H9 (cell line): Measurements from ENCODE around the gene ASPSCR1. TPM values are rescaled to one million over a fixed set of nuclear protein-coding genes. Genes with fewer than 3 reads are reported as not detected.

Experiments
- DNase-seq: peaks from one replicate; pipeline ENCODE4 v3.0.0-alpha.2; 2017
- H2AFZ ChIP-seq: one replicate; pipeline ENCODE4 v1.6.1; 2013; ENCODE audit warnings: mild to moderate bottlenecking, low read length, control low read depth, moderate library complexity
- H2AK5ac ChIP-seq: 2 replicates; pipeline ENCODE4 v1.6.1; 2013; ENCODE audit warnings: low read length, control low read depth, mixed read lengths; ENCODE audit not compliant: insufficient read length
- H2BK120ac ChIP-seq: one replicate; pipeline ENCODE4 v1.6.1; 2013; ENCODE audit warnings: low read depth, mild to moderate bottlenecking, low read length, control low read depth, inconsistent platforms; ENCODE audit not compliant: poor library complexity, severe bottlenecking
- H2BK12ac ChIP-seq: 2 replicates; pipeline ENCODE4 v1.6.1; 2013; ENCODE audit warnings: low read length, control low read depth, mixed read lengths, low read depth; ENCODE audit not compliant: insufficient read length
- H2BK15ac ChIP-seq: 2 replicates; pipeline ENCODE4 v1.6.1; 2013; ENCODE audit warnings: low read depth, low read length, control low read depth
- H2BK20ac ChIP-seq: one replicate; pipeline ENCODE4 v1.6.1; 2013; ENCODE audit warnings: low read depth, mild to moderate bottlenecking, low read length, control low read depth, inconsistent platforms; ENCODE audit not compliant: poor library complexity, severe bottlenecking
- H2BK5ac ChIP-seq: 2 replicates; pipeline ENCODE4 v1.6.1; 2013; ENCODE audit warnings: low read length, control low read depth, mixed read lengths; ENCODE audit not compliant: insufficient read length
- H3K14ac ChIP-seq: 2 replicates; pipeline ENCODE4 v1.6.1; 2013; ENCODE audit warnings: low read length, control low read depth; ENCODE audit not compliant: insufficient read depth
- H3K18ac ChIP-seq: 2 replicates; pipeline ENCODE4 v1.6.1; 2013; ENCODE audit warnings: low read depth, mild to moderate bottlenecking, mixed read lengths, low read length, control low read depth; ENCODE audit not compliant: insufficient read length
- H3K23ac ChIP-seq: 2 replicates; pipeline ENCODE4 v1.6.1; 2013; ENCODE audit warnings: low read length, control low read depth, mixed read lengths, low read depth; ENCODE audit not compliant: insufficient read length
- H3K23me2 ChIP-seq: 2 replicates; pipeline ENCODE4 v1.6.1; 2013; ENCODE audit warnings: low read depth, mild to moderate bottlenecking, mixed read lengths, low read length, control low read depth; ENCODE audit not compliant: insufficient read length, poor library complexity, severe bottlenecking
- H3K27ac ChIP-seq: 2 replicates; pipeline ENCODE4 v1.5.1; 2013; ENCODE audit warnings: low read length, control low read depth, mixed read lengths, low read depth; ENCODE audit not compliant: insufficient read length
- H3K27me3 ChIP-seq: 2 replicates; pipeline ENCODE4 v1.6.1; 2013; ENCODE audit warnings: low read length, control low read depth, inconsistent platforms; ENCODE audit not compliant: insufficient read depth
- H3K4ac ChIP-seq: 2 replicates; pipeline ENCODE4 v1.6.1; 2013; ENCODE audit warnings: low read depth, mild to moderate bottlenecking, control low read depth, inconsistent platforms, low read length, moderate library complexity
- H3K4me1 ChIP-seq: 2 replicates; pipeline ENCODE4 v1.6.1; 2013; ENCODE audit warnings: low read length, control low read depth, inconsistent platforms; ENCODE audit not compliant: insufficient read depth
- H3K4me2 ChIP-seq: 2 replicates; pipeline ENCODE4 v1.6.1; 2013; ENCODE audit warnings: low read length, control low read depth, mixed read lengths; ENCODE audit not compliant: insufficient read length, insufficient read depth
- H3K56ac ChIP-seq: 2 replicates; pipeline ENCODE4 v1.6.1; 2013; ENCODE audit warnings: low read depth, mild to moderate bottlenecking, mixed read lengths, low read length, control low read depth; ENCODE audit not compliant: insufficient read length
- H3K79me1 ChIP-seq: 2 replicates; pipeline ENCODE4 v1.6.1; 2013; ENCODE audit warnings: low read depth, mild to moderate bottlenecking, moderate library complexity, low read length, control low read depth, inconsistent platforms; ENCODE audit not compliant: insufficient read depth, poor library complexity, severe bottlenecking
- H3K79me2 ChIP-seq: 2 replicates; pipeline ENCODE4 v1.6.1; 2013; ENCODE audit warnings: low read length, control low read depth, inconsistent platforms; ENCODE audit not compliant: insufficient read depth
- H3K9ac ChIP-seq: 2 replicates; pipeline ENCODE4 v1.6.1; 2013; ENCODE audit warnings: low read length, control low read depth, mixed read lengths; ENCODE audit not compliant: insufficient read length; ENCODE audit errors: extremely low read depth
- H3K9me3 ChIP-seq: one replicate; pipeline ENCODE4 v1.6.1; 2013; ENCODE audit warnings: low read depth, low read length, inconsistent platforms; ENCODE audit not compliant: control insufficient read depth
- H3T11ph ChIP-seq: one replicate; pipeline ENCODE4 v1.6.1; 2013; ENCODE audit warnings: mild to moderate bottlenecking, low read length, control low read depth, inconsistent platforms
- H4K20me1 ChIP-seq: one replicate; pipeline ENCODE4 v1.6.1; 2013; ENCODE audit not compliant: control insufficient read depth, insufficient read length, insufficient read depth
- H4K5ac ChIP-seq: 2 replicates; pipeline ENCODE4 v1.6.1; 2013; ENCODE audit warnings: low read depth, mild to moderate bottlenecking, mixed read lengths, low read length, control low read depth; ENCODE audit not compliant: insufficient read length
- H4K8ac ChIP-seq: replicated peaks from 2 replicates; pipeline ENCODE4 v1.6.1; 2013; ENCODE audit warnings: low read length, control low read depth, mixed read lengths, low read depth; ENCODE audit not compliant: insufficient read length
- H4K91ac ChIP-seq: 2 replicates; pipeline ENCODE4 v1.6.1; 2013; ENCODE audit warnings: low read depth, mild to moderate bottlenecking, moderate library complexity, mixed read lengths, low read length, control low read depth; ENCODE audit not compliant: insufficient read length
- H3K27ac Mint-ChIP-seq, 3 experiments: 2 replicates in 2 of 3; 3 replicates in 1 of 3; pipeline ENCODE4 v1.8.0; 2020 to 2021; ENCODE audit warnings: mixed read lengths in 3 of 3, mild to moderate bottlenecking in 1 of 3, moderate library complexity in 1 of 3
- H3K27me3 Mint-ChIP-seq: 2 replicates; pipeline ENCODE4 v1.8.0; 2021; ENCODE audit warnings: low read depth, mild to moderate bottlenecking, moderate library complexity, mixed read lengths
- H3K36me3 Mint-ChIP-seq, 3 experiments: 2 replicates in 2 of 3; 3 replicates in 1 of 3; pipeline ENCODE4 v1.8.0; 2020 to 2021; ENCODE audit warnings: low read depth in 3 of 3, mixed read lengths in 3 of 3; ENCODE audit not compliant: insufficient read depth in 1 of 3
- H3K4me1 Mint-ChIP-seq, 2 experiments: 2 replicates each; pipeline ENCODE4 v1.8.0; 2020; ENCODE audit warnings: mixed read lengths in 2 of 2
- H3K4me3 Mint-ChIP-seq, 2 experiments: 2 replicates in 1 of 2; 3 replicates in 1 of 2; pipeline ENCODE4 v1.8.0; 2020 to 2021; ENCODE audit warnings: mild to moderate bottlenecking in 2 of 2, mixed read lengths in 2 of 2, moderate library complexity in 1 of 2
- H3K9me3 Mint-ChIP-seq, 2 experiments: 2 replicates in 1 of 2; 3 replicates in 1 of 2; pipeline ENCODE4 v1.8.0; 2020; ENCODE audit warnings: mild to moderate bottlenecking in 2 of 2, mixed read lengths in 2 of 2, moderate library complexity in 1 of 2
- WGBS: extraction: QIAGEN DNeasy Blood & Tissue Kit; methylation state at CpG from one replicate; pipeline ENCODE4 v1.1.7; 2013; ENCODE audit warnings: missing lambda C conversion rate, low lambda C conversion rate, mixed read lengths; ENCODE audit not compliant: insufficient read length; ENCODE audit errors: extremely low coverage; 5-methylcytosine and 5-hydroxymethylcytosine counted together
- total RNA-seq: library from RNA; stranded (reverse); gene quantifications from 2 replicates; pipeline ENCODE4 v1.2.1, GENCODE V29; 2021
- TF ChIP-seq, protein P1 (sequence below): fragments of 200-600 bp; sonication (generic); conservative IDR thresholded peaks from 3 replicates; pipeline ENCODE4 v1.8.0; 2021; ENCODE audit warnings: antibody characterized with exemption, mild to moderate bottlenecking

ASPSCR1 gene
- total RNA-seq, 1 experiment from 2014 or later = 50.9 TPM

GRCh38 chr17:81968396-81968745 is 9.1 kb upstream of the ASPSCR1 start:
- Histone ChIP-seq H4K8ac (no peak overlapping the region), H3K23me2 (no peaks in the 10 kb centered on the region), H3K23ac (no peak overlapping the region), H2BK15ac (no peak overlapping the region), H3T11ph (no peak overlapping the region), H3K27ac (no peak overlapping the region), H2BK20ac (no peak overlapping the region), H4K91ac (no peak overlapping the region), H3K14ac (no peak overlapping the region), H3K9me3 (no peaks in the 10 kb centered on the region), H2BK5ac (no peak overlapping the region), H4K5ac (no peak overlapping the region), H4K20me1 (no peaks in the 10 kb centered on the region), H2AFZ (no peak overlapping the region), H3K4me1 (peaks cover 2% of the 10 kb centered on the region; the same call in 1 of the 2 replicates), H3K79me2 (no peaks in the 10 kb centered on the region), H2BK12ac (no peak overlapping the region), H3K18ac (no peak overlapping the region), H3K9ac (no peak overlapping the region), H3K79me1 (no peaks in the 10 kb centered on the region), H3K4ac (no peak overlapping the region), H3K4me2 (no peak overlapping the region), H2BK120ac (no peak overlapping the region), H3K56ac (no peak overlapping the region), H3K27me3 (peaks cover 5% of the 10 kb centered on the region; the same call in 1 of the 2 replicates), H2AK5ac (no peak overlapping the region)
- no peak overlapping the region; a peak in 1 of 5 replicates for H3K4me3 Mint-ChIP-seq
- TF ChIP-seq, protein P1, sequence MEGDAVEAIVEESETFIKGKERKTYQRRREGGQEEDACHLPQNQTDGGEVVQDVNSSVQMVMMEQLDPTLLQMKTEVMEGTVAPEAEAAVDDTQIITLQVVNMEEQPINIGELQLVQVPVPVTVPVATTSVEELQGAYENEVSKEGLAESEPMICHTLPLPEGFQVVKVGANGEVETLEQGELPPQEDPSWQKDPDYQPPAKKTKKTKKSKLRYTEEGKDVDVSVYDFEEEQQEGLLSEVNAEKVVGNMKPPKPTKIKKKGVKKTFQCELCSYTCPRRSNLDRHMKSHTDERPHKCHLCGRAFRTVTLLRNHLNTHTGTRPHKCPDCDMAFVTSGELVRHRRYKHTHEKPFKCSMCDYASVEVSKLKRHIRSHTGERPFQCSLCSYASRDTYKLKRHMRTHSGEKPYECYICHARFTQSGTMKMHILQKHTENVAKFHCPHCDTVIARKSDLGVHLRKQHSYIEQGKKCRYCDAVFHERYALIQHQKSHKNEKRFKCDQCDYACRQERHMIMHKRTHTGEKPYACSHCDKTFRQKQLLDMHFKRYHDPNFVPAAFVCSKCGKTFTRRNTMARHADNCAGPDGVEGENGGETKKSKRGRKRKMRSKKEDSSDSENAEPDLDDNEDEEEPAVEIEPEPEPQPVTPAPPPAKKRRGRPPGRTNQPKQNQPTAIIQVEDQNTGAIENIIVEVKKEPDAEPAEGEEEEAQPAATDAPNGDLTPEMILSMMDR = no peak
- WGBS = no CpG with 5 or more reads among the region's 7 CpGs
- H3K36me3 Mint-ChIP-seq = no peaks in the 10 kb centered on the region; a peak in 1 of 7 replicates
- H3K9me3 Mint-ChIP-seq = peaks cover 11 to 12% of the 10 kb centered on the region in 2 experiments
- H3K4me1 Mint-ChIP-seq = peaks cover 8 to 20% of the 10 kb centered on the region in 2 experiments
- no peak overlapping the region for H3K27ac Mint-ChIP-seq
- H3K27me3 Mint-ChIP-seq = peaks cover 83% of the 10 kb centered on the region
- no peak for DNase-seq
